Cardiac septum (tissue), 1 donor: ENCODE measurements around the gene MTFMT. TPM values are rescaled to one million over a fixed set of nuclear protein-coding genes. Genes with fewer than 3 reads are reported as not detected.

ENCODE experiments used
- total RNA-seq: library from RNA; stranded (reverse); fragmentation: NEBNext Ultra II Directional; extraction: Animal tissue kit (Norgen Biotek cat#: 25700); gene quantifications from one replicate; pipeline ENCODE4 v1.2.1, GENCODE V29; 2021
- donor health status: DM: no; HTN: no; CAD: no.

MTFMT gene
- total RNA-seq, 1 donor from 2014 or later, result 18.4 TPM

Other genes starting within 250 kb of the MTFMT start
- 1.6 TPM for gene PIF1, start 204.0 kb downstream of the MTFMT start, total RNA-seq
- 10.4 TPM for gene PLEKHO2, start 187.7 kb downstream of the MTFMT start, total RNA-seq
- gene ANKDD1A, start 117.7 kb downstream of the MTFMT start, total RNA-seq, result 1.4 TPM
- 53.6 TPM for gene SPG21, start 39.7 kb downstream of the MTFMT start, total RNA-seq
- gene SLC51B, start 15.7 kb upstream of the MTFMT start, total RNA-seq, result not detected
- 11.5 TPM for gene RASL12, start 38.4 kb upstream of the MTFMT start, total RNA-seq
- 3.3 TPM for gene KBTBD13, start 47.1 kb upstream of the MTFMT start, total RNA-seq
- 2.4 TPM for gene UBAP1L, start 85.6 kb upstream of the MTFMT start, total RNA-seq
- 17.4 TPM for gene PDCD7, start 104.2 kb upstream of the MTFMT start, total RNA-seq
- 55.9 TPM for gene CLPX, start 155.7 kb upstream of the MTFMT start, total RNA-seq
- 24.0 TPM for gene CILP, start 181.8 kb upstream of the MTFMT start, total RNA-seq